ENCODE data around the gene CIDEB. TPM values are rescaled to one million over a fixed set of nuclear protein-coding genes. Genes with fewer than 3 reads are reported as not detected.

CIDEB gene
- total RNA-seq, 1 experiment from 2014 or later, result not detected

GRCh38 chr14:24348186-24348585 lies 40.4 kb upstream of the CIDEB start:
- POLR2A ChIA-PET (ENCODE audit: low non-redundant PET), result interaction anchor here (0.7 kb wide), 1 partner anchor 87 kb away, joined by 9 read pairs; no protein-coding TSS in a partner anchor
- no TSS peak for BruUV-seq (replicated peaks)
- CTCF ChIA-PET, result interaction anchor here (0.7 kb wide), 1 partner anchor 58 kb away, joined by 4 read pairs; no protein-coding TSS in a partner anchor
- DNase-seq (ENCODE audit: low spot score), result no peak
- no peak overlapping the region for H3K27ac ChIP-seq (ENCODE audit: low read depth, low read length, poor library complexity, severe bottlenecking)
- no peaks in the 10 kb centered on the region for H3K9me3 ChIP-seq (ENCODE audit: low read depth, low read length, poor library complexity, severe bottlenecking)
- intact Hi-C loops (cut with micrococcal nuclease; ENCODE audit: unreplicated experiment), result no loop called here
- TF ChIP-seq, protein P1, sequence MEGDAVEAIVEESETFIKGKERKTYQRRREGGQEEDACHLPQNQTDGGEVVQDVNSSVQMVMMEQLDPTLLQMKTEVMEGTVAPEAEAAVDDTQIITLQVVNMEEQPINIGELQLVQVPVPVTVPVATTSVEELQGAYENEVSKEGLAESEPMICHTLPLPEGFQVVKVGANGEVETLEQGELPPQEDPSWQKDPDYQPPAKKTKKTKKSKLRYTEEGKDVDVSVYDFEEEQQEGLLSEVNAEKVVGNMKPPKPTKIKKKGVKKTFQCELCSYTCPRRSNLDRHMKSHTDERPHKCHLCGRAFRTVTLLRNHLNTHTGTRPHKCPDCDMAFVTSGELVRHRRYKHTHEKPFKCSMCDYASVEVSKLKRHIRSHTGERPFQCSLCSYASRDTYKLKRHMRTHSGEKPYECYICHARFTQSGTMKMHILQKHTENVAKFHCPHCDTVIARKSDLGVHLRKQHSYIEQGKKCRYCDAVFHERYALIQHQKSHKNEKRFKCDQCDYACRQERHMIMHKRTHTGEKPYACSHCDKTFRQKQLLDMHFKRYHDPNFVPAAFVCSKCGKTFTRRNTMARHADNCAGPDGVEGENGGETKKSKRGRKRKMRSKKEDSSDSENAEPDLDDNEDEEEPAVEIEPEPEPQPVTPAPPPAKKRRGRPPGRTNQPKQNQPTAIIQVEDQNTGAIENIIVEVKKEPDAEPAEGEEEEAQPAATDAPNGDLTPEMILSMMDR (conservative IDR thresholded peaks at IDR 0.05; ENCODE audit: low read depth, low read length), result no peak
- no peak for TF ChIP-seq EZH2 (IDR thresholded peaks at IDR 0.05; ENCODE audit: borderline replicate concordance, low read depth, low read length, poor library complexity, severe bottlenecking)
- no peak overlapping the region for H3K4me3 ChIP-seq (ENCODE audit: low read depth, low read length, poor library complexity, severe bottlenecking)
- H3K4me1 ChIP-seq (ENCODE audit: insufficient read depth, low read length, poor library complexity, severe bottlenecking), result peaks cover 7% of the 10 kb centered on the region
- no peaks in the 10 kb centered on the region for H3K36me3 ChIP-seq (ENCODE audit: insufficient read depth, low read length, poor library complexity, severe bottlenecking)
- H3K27me3 ChIP-seq (replicated peaks; ENCODE audit: insufficient read depth, low read depth, low read length, poor library complexity), result no peaks in the 10 kb centered on the region

GRCh38 chr14:24347134-24347533 lies 39.4 kb upstream of the CIDEB start:
- H3K36me3 ChIP-seq (ENCODE audit: insufficient read depth, low read length, poor library complexity, severe bottlenecking), result no peaks in the 10 kb centered on the region
- no peaks in the 10 kb centered on the region for H3K9me3 ChIP-seq (ENCODE audit: low read depth, low read length, poor library complexity, severe bottlenecking)
- TF ChIP-seq EZH2 (IDR thresholded peaks at IDR 0.05; ENCODE audit: borderline replicate concordance, low read depth, low read length, poor library complexity, severe bottlenecking), result no peak
- TF ChIP-seq, protein P1 (conservative IDR thresholded peaks at IDR 0.05; ENCODE audit: low read depth, low read length), result no peak
- no peaks in the 10 kb centered on the region for H3K27me3 ChIP-seq (replicated peaks; ENCODE audit: insufficient read depth, low read depth, low read length, poor library complexity)
- CTCF ChIA-PET, result interaction anchor here (1.3 kb wide), 1 partner anchor 14 kb away, joined by 3 read pairs; no protein-coding TSS in a partner anchor
- H3K4me1 ChIP-seq (ENCODE audit: insufficient read depth, low read length, poor library complexity, severe bottlenecking), result peaks cover 7% of the 10 kb centered on the region
- no peak for DNase-seq (ENCODE audit: low spot score)
- no peak overlapping the region for H3K27ac ChIP-seq (ENCODE audit: low read depth, low read length, poor library complexity, severe bottlenecking)
- no peak overlapping the region for H3K4me3 ChIP-seq (ENCODE audit: low read depth, low read length, poor library complexity, severe bottlenecking)
- intact Hi-C loops (cut with micrococcal nuclease; ENCODE audit: unreplicated experiment), result no loop called here
- POLR2A ChIA-PET (ENCODE audit: low non-redundant PET), result no interaction called here
- BruUV-seq (replicated peaks), result no TSS peak

DNA sequence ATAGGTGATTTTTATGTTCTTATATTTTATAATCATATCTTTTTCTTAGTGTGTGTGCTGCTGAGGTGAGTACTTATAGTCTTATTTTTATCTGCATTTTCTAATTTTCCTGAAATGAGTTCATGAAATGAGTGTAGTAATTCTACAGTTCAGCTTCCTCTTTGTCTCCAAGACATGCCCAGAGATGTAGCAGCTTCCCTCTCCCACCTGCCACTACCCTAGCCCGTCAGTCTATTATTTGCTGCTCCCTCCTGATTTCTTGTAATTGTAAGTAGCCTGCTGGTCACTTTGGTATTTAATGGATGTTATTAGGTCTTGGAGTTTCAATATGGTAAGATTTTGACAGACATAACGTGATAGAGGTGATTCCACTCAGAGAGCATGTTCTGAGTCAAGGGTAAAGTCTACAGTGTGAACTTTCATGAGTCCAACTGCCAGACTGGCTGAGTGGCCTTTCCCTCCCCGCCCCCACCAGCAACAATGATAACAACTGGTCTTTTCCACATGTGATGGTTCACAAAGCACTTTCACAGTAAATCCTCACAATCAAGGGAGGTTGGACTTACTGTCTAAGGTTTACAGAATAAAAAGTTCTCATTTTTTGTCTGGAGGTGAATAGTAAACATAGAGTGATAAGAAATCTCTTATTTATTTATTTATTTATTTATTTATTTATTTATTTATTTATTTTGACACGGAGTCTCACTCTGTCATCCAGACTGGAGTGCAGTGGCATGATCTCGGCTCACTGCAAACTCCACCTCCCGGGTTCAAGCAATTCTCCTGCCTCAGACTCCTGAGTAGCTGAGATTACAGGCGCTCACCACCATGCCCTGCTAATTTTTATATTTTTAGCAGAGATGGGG lies 36.3 kb upstream of the CIDEB start:
- H3K27ac ChIP-seq (ENCODE audit: low read depth, low read length, poor library complexity, severe bottlenecking), result no peak overlapping the region

More for the DNA sequence above, 36.3 kb upstream of the CIDEB start:
- Histone ChIP-seq H3K9me3 (ENCODE audit: low read depth, low read length, poor library complexity, severe bottlenecking) (no peaks in the 10 kb centered on the region), H3K4me1 (ENCODE audit: insufficient read depth, low read length, poor library complexity, severe bottlenecking) (no peaks in the 10 kb centered on the region), H3K4me3 (ENCODE audit: low read depth, low read length, poor library complexity, severe bottlenecking) (no peak overlapping the region), H3K36me3 (ENCODE audit: insufficient read depth, low read length, poor library complexity, severe bottlenecking) (no peaks in the 10 kb centered on the region), H3K27me3 (replicated peaks; ENCODE audit: insufficient read depth, low read depth, low read length, poor library complexity) (no peaks in the 10 kb centered on the region)
- CTCF ChIA-PET, result no interaction called here
- BruUV-seq (replicated peaks), result no TSS peak
- POLR2A ChIA-PET (ENCODE audit: low non-redundant PET), result no interaction called here
- TF ChIP-seq EZH2 (IDR thresholded peaks at IDR 0.05; ENCODE audit: borderline replicate concordance, low read depth, low read length, poor library complexity, severe bottlenecking), result no peak
- TF ChIP-seq, protein P1 (conservative IDR thresholded peaks at IDR 0.05; ENCODE audit: low read depth, low read length), result no peak
- intact Hi-C loops (cut with micrococcal nuclease; ENCODE audit: unreplicated experiment), result no loop called here
- no peak for DNase-seq (ENCODE audit: low spot score)

Measured in A673 (cell line).